Measurements from ENCODE around the gene TRAF7.

The TRAF7 gene

DNA sequence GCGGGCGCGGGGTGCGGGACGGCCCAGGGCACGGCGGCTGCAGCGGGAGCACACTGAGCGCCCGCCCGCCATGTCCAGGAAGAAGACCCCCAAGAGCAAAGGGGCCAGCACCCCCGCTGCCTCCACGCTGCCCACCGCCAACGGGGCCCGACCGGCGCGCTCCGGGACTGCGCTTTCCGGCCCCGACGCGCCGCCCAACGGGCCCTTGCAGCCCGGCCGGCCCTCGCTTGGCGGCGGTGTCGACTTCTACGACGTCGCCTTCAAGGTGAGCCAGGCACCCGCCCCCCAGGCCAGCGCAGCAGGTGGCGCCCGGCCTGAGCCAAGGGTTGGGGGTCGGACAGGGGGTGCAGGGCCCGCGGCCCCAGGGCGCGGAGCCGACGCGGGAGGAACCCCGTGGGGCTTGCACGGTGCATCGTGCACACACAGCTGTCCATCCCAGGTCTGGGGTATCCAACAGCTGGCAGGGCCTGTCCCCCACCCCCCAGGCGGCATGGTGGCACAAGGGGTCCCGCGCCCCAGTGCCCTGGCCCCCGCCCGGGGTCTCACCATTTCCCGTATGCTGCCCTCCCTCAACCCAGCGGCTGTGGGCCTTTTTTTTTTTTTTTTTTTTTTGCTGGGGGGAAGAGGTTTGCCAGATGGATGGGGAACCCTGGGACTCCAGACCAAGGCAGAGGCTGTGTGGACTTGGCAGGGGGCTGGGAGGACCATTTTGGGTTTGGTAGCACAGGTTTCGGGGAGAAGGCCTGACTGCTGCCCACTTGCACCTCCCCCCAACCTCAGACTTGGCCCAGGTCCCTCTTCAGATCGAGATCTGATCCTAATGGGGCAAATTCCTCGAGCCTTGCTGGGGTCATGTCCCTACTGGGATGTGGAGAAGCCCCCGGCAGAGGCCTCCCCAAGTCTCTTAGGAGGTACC, 6.6 kb upstream of the TRAF7 start:
- DNase-seq = no peak

GRCh38 chr16:2149630-2150417, 5.8 kb upstream of the TRAF7 start:
- no peak for DNase-seq

GRCh38 chr16:2150418-2151187, 5.0 kb upstream of the TRAF7 start:
- no peak for DNase-seq

DNA sequence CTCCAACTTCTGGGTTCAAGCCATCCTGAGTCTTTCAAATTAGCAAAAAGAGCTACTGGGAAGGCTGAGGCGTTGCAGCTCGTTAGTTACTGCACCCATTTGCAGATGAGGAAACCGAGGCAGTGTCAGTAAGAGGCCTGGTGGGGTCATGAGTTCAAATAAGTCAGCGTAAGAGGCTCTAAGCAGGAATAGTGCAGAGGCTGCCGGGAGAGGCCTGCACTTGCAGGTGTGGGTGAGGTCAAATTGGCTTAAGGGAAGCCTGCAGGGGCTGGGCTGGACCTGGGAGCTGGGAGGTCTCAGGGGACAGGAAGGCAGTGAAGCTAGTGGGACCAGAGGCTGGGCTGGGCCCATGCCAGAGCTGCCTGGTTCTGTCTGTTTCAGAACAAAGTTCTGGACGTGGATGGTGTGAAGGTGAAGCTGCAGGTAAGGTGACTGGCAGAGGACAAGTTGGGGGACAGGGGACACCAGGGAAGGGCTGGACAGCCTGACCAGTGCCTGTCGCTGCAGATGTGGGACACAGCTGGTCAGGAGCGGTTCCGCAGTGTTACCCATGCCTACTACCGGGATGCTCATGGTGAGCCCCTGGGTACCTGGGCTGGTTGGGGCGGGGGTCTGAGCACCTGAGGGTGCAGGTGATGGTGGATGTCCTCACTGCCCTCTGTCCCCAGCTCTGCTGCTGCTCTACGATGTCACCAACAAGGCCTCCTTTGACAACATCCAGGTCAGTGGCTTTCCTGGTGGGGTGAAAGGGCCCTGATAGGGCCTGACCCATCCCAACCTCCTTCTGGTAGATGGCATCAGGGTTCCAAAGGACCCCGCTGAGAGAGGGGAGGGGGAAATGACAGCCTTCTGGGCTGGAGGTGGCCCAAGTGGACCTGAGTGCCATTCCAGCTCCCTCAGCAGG, 4.1 kb upstream of the TRAF7 start:
- no peak for DNase-seq

DNA sequence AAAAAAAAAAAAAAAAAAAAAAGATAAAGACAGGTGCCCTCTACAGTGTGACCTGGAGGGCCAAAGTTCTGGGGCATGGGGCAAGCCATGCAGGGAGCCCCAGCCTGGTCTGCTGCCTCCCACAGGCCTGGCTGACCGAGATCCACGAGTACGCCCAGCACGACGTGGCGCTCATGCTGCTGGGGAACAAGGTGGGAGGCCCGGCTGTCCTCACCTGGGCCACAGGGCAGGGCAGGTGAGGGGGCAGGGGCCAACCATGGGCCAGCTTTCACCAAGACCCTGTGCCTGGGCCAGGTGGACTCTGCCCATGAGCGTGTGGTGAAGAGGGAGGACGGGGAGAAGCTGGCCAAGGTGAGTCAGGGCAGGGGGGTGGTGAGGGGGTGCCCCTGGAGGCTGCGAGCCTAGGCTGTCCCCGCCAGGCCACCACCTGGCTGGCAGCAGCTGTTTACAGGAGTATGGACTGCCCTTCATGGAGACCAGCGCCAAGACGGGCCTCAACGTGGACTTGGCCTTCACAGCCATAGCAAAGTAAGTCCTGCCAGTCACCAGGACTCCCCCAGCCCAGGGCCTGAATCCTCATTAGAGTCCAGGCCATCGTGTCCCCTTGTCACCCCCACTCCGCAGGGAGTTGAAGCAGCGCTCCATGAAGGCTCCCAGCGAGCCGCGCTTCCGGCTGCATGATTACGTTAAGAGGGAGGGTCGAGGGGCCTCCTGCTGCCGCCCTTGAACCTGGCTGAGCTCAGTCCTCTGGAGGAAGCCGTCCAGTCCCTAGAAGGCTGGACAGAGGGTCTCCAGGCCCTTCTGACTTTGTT, 2.7 kb upstream of the TRAF7 start:
- DNase-seq = no peak

- no peak for DNase-seq
Measured at GRCh38 chr16:2154533-2155090, 970 bp upstream of the TRAF7 start.

DNA sequence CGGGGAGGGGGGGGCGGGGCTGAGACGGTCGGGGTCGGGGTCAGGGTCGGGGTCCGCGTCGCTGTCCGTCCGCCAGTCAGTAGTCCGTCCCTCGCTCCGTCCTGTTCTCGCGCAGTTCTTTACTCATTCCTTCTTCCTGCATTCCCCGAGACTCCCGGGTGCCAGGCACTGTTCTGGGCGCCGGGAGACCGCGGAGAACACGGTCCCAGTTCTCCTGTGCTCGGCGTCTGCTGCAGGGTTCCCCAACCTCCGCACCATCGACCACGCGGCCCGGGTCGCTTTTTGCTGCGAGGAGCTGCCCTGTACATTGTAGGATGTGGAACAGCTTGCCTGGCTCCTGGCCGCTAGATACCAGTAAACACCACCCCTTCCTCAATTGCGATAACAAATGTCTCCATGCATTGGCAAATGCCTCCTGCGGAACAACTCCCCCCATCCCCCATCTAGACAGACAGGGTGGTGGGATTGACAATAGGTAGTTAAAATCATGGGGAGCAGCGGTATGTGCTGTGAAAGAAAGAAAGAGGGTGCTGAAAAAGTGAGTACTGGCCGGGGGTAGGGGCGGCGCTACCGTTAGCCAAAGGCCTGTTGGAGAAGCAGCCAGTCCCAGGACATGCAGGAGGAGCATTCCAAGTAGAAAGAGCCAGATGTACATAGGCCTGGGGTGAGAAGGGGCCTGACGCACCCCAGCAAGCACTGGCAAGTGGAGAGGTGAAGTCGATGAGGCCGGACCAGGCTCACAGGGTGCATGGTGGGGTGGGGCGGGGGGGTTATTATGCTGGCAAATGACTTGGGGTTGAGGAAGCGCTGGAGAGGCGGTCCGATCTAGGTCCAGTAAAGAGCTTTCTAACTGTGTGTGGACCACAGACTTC, 631 bp downstream of the TRAF7 start:
- DNase-seq = no peak

DNA sequence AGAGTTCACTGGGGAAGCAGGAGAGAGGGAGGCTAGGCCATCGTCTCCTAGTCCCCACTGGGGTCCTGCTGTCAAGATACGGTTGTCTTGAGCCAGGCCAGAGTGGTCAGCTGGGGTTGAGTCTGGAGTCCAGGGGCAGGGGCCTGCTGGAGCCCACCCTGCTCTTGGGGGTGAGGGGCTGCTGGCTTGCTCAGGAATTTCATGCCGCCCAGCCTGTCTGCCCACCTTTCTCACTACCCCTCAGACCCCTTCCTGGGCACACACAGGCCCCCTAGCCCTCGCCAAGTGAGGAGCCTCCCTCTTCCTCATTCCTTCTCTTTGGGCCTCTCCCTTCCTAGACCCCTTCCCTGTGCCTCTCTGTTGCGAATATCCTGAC, 1.3 kb downstream of the TRAF7 start:
- no peak for DNase-seq

DNA sequence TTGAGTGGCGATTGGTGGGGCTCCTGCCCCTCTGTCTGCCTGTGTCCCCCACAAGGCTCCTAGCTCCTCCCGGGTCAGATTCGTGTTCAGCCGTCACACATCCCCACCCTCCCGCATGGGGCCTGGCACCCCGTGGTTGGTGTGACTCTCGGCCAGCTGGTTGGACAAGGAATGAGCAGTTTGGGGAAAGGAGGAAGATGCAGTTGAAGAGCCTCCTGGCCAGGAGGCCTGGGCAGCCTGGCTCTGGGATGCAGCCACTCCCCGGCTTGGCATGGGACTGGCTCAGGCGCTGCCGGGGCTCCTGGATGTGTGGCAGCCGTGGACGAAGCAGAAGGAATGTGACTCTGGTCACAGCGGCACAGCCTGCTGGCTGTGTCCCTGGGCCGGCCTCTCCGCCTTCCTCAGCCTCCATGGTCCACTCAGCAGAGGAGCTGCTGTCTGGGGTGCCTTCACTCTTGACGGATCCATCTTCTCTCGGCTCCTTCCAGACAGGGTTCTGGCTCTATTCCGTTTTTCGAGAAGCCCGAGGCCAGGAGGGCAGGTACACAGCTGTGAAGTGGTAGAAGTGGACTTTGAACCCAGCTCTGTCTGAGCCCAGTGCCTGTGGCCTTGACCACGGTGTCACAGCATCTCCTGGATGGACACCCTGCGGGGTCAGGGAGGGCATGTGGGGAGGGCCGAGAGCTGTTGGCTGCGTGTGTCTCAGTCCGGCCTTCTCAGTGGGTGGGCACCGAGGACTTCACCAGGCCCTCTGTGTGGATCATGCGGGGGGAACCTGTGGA, 2.1 kb downstream of the TRAF7 start:
- no peak for DNase-seq

GRCh38 chr16:2158262-2158638, 2.7 kb downstream of the TRAF7 start:
- no peak for DNase-seq

GRCh38 chr16:2159175-2159838, 3.7 kb downstream of the TRAF7 start:
- DNase-seq = no peak

DNA sequence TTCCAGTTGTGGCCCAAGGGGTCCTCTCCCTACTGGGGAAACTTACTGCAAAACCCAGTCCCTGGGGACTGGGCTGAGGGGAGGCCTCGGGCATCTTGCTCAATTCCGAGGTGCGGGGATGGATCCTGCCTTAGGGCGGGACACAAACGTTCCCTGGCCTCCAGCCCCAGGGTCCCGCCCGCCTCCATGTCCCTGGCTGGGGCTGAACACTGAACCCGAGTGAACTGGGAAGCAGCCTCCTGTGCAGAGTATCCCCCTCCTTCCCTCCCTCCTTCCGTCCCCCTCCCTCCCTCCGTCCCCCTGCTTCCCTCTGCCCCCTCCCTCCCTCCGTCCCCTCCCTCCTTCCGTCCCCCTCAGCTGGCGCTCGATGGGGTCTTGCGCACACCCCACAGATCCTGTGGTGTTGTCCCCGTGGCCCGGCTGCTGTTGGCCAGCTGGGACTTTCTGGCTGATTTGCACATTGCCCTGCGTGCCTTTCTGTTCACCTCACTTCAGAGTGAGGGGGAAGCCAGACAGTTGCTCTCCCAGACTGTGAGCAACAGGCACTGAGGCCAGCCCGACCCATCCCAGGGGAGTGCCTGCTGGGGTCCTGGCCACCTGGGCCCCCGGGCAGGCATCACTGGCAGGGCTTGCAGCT, 5.5 kb downstream of the TRAF7 start:
- no peak for DNase-seq

DNA sequence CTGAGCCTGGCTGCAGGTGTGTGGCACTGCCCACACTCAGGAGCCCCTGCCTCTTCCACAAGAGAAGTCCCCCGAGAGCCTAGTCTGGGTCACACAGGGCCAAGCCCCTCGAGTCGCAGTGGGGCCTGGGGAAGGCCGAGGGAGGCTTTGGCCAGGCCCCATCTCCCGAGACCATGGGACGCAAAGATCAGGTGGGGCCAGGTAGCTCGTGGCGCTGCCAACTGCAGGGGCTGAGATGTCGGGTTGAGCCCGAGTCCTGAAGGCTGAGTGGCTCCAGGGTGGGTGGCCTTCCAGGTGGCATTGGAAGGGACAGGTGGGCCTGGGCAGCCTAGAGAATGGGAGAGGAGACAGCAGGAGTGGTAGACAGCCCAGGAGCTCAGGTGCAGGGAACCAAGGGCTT, 6.3 kb downstream of the TRAF7 start:
- no peak for DNase-seq

GRCh38 chr16:2162676-2163118, 7.1 kb downstream of the TRAF7 start:
- DNase-seq = no peak

- peak in 1 of 2 donors; percentile 20 for DNase-seq
Measured at GRCh38 chr16:2163211-2163881, 7.8 kb downstream of the TRAF7 start.

DNA sequence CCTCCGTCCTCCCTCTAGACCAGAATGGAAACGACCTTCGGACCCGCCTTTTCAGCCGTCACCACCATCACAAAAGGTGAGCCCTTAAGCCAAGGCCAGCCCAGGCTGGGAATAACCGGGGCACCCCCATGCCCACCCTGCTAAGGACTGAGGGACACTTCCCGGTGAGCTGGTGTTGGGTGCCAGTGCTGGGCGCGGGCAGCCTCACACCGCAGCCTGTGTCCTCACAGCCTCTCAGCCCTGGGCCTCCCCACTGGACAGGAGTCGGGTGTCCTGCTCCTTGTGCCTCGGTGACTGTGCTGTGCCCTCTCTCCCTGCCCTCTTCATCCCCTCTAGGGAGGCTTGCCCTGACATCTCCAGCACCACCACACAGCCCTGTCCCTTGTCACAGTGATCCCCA, 10.3 kb downstream of the TRAF7 start:
- DNase-seq = no peak
